Mucosa of descending colon (tissue), 3 donors: Measurements from ENCODE around the gene SLC7A11. TPM values are rescaled to one million over a fixed set of nuclear protein-coding genes. Genes with fewer than 3 reads are reported as not detected.

ENCODE experiments used
- ATAC-seq: fragments of 200-7000 bp; cut with Tn5 transposase; one replicate; pipeline ENCODE4 v1.9.1; 2020; ENCODE audit warnings: mild to moderate bottlenecking, moderate library complexity
- DNase-seq, 3 donors: peaks; one replicate each; pipeline ENCODE4 v3.0.0-alpha.2; 2020
- H3K36me3 ChIP-seq: fragments of 200-600 bp; one replicate; pipeline ENCODE4 v1.8.0; 2021; ENCODE audit warnings: low read depth, mild to moderate bottlenecking
- H3K4me1 ChIP-seq: fragments of 200-600 bp; one replicate; pipeline ENCODE4 v1.8.0; 2021; ENCODE audit warnings: low read depth, mild to moderate bottlenecking
- H3K4me3 ChIP-seq: fragments of 200-600 bp; one replicate; pipeline ENCODE4 v1.8.0; 2021; ENCODE audit warnings: mild to moderate bottlenecking
- H3K9me3 ChIP-seq: fragments of 200-600 bp; one replicate; pipeline ENCODE4 v1.8.0; 2021; ENCODE audit warnings: mild to moderate bottlenecking
- intact Hi-C, 2 donors: fragments of 100-400 bp; cut with DNase I in 1 of 2; cut with micrococcal nuclease in 1 of 2; formaldehyde crosslinking; loops; one replicate each; pipeline versions ENCODE4 v1.11.0 to v1.11.1; 2022; cut with DNase I, micrococcal nuclease
- total RNA-seq, 3 donors: library from RNA; stranded (reverse); fragmentation: NEBNext Ultra II Directional in 2 of 3; extraction: Animal tissue kit (Norgen Biotek cat#: 25700) in 2 of 3; gene quantifications; one replicate each; pipeline versions ENCODE4 v1.2.1 to v1.2.4, GENCODE V29; 2021 to 2023
- TF ChIP-seq, protein P1 (sequence below): fragments of 200-600 bp; IDR thresholded peaks from one replicate; pipeline ENCODE4 v1.8.0; 2022; ENCODE audit warnings: antibody characterized with exemption, mild to moderate bottlenecking
- donor health status: DM: no; HTN: no; CAD: no; lungs with moderate emphysema.
- donor health status: DM: no; HTN: no; CAD: no.
- donor health status: DM: no; HTN: yes; CAD: no.

The SLC7A11 gene
- total RNA-seq, 3 donors from 2014 or later, result 0.70 to 2.9 (median 1.5) TPM

DNA sequence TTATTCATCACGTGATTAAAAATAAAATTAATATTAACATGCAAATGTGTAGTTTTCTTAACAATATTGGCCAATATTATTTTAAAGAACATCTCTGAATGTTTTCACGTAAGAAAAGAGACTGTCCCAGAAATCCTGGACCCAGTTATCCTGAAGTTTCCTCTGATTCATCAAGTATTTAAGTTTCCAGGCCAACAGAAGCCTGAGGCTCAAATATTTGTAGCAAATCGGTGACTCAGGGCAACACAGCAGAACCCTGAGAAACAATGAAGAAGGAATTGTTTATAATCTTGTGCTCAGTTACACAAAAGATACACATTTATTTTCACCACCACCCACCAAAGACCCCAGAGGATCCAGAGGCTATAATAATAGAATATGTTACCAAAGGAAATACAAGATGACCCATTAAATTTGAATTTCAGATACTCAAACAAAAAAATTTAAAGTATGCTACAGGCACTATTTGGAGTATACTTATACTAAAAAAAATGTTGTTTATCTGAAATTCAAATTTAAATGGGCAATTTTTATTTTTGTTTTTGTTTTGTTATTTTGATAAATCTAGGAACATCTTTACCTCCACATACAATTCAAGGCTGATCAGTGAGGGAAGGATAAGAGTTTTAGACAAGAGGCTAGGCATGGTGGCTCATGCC lies 33.9 kb upstream of the SLC7A11 start:
- DNase-seq, result no peak
- intact Hi-C loops, result no loop called here
- Histone ChIP-seq H3K36me3 (no peaks in the 10 kb centered on the region), H3K9me3 (no peaks in the 10 kb centered on the region), H3K4me3 (no peak overlapping the region), H3K4me1 (no peaks in the 10 kb centered on the region)
- ATAC-seq, result no peak
- TF ChIP-seq, protein P1, sequence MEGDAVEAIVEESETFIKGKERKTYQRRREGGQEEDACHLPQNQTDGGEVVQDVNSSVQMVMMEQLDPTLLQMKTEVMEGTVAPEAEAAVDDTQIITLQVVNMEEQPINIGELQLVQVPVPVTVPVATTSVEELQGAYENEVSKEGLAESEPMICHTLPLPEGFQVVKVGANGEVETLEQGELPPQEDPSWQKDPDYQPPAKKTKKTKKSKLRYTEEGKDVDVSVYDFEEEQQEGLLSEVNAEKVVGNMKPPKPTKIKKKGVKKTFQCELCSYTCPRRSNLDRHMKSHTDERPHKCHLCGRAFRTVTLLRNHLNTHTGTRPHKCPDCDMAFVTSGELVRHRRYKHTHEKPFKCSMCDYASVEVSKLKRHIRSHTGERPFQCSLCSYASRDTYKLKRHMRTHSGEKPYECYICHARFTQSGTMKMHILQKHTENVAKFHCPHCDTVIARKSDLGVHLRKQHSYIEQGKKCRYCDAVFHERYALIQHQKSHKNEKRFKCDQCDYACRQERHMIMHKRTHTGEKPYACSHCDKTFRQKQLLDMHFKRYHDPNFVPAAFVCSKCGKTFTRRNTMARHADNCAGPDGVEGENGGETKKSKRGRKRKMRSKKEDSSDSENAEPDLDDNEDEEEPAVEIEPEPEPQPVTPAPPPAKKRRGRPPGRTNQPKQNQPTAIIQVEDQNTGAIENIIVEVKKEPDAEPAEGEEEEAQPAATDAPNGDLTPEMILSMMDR, result no peak

DNA sequence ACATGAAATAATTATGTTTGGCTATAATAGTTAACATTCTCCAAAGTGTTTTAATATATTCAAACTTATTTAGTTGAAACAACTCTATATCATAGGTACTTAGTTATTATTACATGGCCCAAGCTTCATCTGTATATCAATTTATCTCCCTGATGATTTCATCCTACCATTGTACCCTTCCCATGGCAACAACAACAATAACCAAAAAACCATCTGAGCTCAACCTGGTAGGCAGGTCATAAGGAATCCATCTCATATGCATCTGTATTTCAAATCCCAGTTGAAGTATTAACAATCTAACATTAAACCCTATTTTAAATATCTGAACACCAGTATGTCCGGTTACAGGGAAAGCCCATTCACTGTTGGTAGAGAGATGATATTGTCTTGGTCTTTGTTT lies 33.1 kb upstream of the SLC7A11 start:
- Histone ChIP-seq H3K36me3 (no peaks in the 10 kb centered on the region), H3K4me1 (no peaks in the 10 kb centered on the region), H3K4me3 (no peak overlapping the region), H3K9me3 (no peaks in the 10 kb centered on the region)
- intact Hi-C loops, result no loop called here
- ATAC-seq (no peak), DNase-seq (no peak)
- TF ChIP-seq, protein P1, result no peak

DNA sequence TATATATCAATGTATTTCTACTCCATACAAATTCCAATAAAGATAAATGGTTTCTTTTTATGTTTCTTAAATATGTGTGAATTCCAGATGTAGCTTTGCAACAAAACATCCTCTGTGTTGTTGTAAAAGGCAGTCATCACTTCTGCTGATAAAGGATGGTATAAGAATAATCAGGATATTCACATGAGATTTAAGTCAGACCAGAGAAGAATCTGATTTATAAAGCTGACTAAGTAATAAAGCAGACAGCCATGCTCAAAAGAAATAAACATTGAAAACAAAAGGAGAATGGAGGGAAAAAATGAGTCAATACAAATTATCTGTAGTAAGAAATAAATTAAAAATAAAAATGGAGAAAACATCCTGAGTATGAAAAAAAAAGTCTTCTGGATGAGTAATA lies 27.0 kb upstream of the SLC7A11 start:
- DNase-seq (no peak), ATAC-seq (no peak)
- intact Hi-C loops, result no loop called here
- Histone ChIP-seq H3K9me3 (no peaks in the 10 kb centered on the region), H3K36me3 (no peaks in the 10 kb centered on the region), H3K4me1 (no peaks in the 10 kb centered on the region), H3K4me3 (no peak overlapping the region)
- TF ChIP-seq, protein P1, result no peak

DNA sequence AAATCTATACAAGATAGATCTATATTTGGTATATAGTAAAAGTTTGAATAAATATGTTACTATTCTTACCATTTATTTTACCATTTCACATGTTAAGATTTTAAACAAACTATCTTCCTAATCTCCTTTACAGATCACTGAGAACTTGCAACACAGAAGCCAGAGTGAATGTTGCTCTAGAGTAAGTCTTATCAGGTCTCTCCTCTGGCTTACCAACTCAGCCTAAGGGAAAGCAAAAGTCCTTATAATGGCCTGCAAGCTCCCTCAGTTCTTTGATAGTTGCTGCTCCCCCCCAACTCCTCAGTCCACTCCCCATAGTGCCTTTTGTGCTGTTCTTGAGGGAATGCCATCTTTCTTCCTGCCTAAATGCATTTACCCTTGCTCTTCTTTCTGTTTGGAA lies 25.7 kb upstream of the SLC7A11 start:
- Histone ChIP-seq H3K4me1 (peaks cover 2% of the 10 kb centered on the region), H3K9me3 (no peaks in the 10 kb centered on the region), H3K4me3 (no peak overlapping the region), H3K36me3 (no peaks in the 10 kb centered on the region)
- TF ChIP-seq, protein P1, result no peak
- intact Hi-C loops, result no loop called here
- no peak for DNase-seq
- no peak for ATAC-seq

DNA sequence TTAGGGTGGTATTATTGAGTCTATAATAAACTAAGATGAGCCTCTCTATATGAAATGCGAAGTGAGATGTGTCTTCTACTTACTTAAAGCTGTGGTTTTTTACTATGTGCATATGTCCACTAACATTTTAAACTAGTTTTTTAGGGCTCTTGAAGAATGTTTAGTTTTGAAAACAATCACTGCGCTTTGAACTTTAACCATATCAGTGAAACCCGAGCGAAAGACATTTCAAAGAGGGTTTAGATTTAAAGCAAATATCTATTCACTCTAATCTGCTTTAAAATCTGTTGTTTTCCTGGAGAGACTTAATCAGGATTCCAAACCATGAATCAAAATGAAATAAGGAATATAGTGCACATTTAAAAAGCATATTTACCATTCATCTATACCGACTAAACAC lies 24.8 kb upstream of the SLC7A11 start:
- intact Hi-C loops, result no loop called here
- Histone ChIP-seq H3K4me1 (peaks cover 4% of the 10 kb centered on the region), H3K36me3 (no peaks in the 10 kb centered on the region), H3K4me3 (no peak overlapping the region), H3K9me3 (no peaks in the 10 kb centered on the region)
- ATAC-seq, result no peak
- TF ChIP-seq, protein P1, result no peak
- DNase-seq, result no peak
